ENCODE results near the gene ARSB.

Gene ARSB

GRCh38 chr5:78731884-78732283 lies 253.2 kb downstream of the ARSB start:
- H3K4me3 ChIP-seq (ENCODE audit: low read depth, low read length): no peak overlapping the region

GRCh38 chr5:78730300-78731094 lies 254.6 kb downstream of the ARSB start:
- no peak overlapping the region for H3K4me3 ChIP-seq (ENCODE audit: low read depth, low read length)

GRCh38 chr5:78727786-78728761 lies 257.0 kb downstream of the ARSB start:
- H3K4me3 ChIP-seq (ENCODE audit: low read depth, low read length): no peak overlapping the region

All from iPS-11a (cell line).